ENCODE data around the gene THSD7A.
A peak's percentile ranks its signal among the peaks of the same experiment; 100 is the strongest.

THSD7A gene

GRCh38 chr7:11615174-11615573 lies 216.8 kb downstream of the THSD7A start:
- TF ChIP-seq EZH2phosphoT487 (IDR thresholded peaks at IDR 0.05; ENCODE audit: low read depth) = no peak
- TF ChIP-seq CTCF (IDR thresholded peaks at IDR 0.05; ENCODE audit: low read depth, low read length) = no peak

GRCh38 chr7:11613292-11613930 lies 218.6 kb downstream of the THSD7A start:
- H3K4me2 ChIP-seq (ENCODE audit: low read length) = peak overlapping the region; percentile 58
- peak overlapping the region; percentile 27 for H3K4me3 ChIP-seq (ENCODE audit: low read length)
- peak overlapping the region; percentile 4; the same call in 1 of the 2 replicates for H2AFZ ChIP-seq (ENCODE audit: low read depth, low read length)
- no peaks in the 10 kb centered on the region for H3K36me3 ChIP-seq (replicated peaks; ENCODE audit: low read depth, low read length)
- H3K9me3 ChIP-seq (ENCODE audit: insufficient read depth, low read length) = no peaks in the 10 kb centered on the region
- 0 out of 2 replicates have a peak overlapping the region, but pooled peaks have one; percentile 28 for H3K9ac ChIP-seq (ENCODE audit: low read length)
- no peaks in the 10 kb centered on the region for H3K79me2 ChIP-seq (ENCODE audit: low read length)
- no peaks in the 10 kb centered on the region for H4K20me1 ChIP-seq (ENCODE audit: insufficient read depth, low read length)
- TF ChIP-seq EZH2phosphoT487 (IDR thresholded peaks at IDR 0.05; ENCODE audit: low read depth) (no peak), CTCF (IDR thresholded peaks at IDR 0.05; ENCODE audit: low read depth, low read length) (peak; percentile 42)
- H3K4me1 ChIP-seq (ENCODE audit: low read length) = peaks cover 24% of the 10 kb centered on the region
- peak overlapping the region; percentile 69 for H3K27ac ChIP-seq (ENCODE audit: low read length)
- H3K27me3 ChIP-seq (ENCODE audit: low read depth, low read length) = no peaks in the 10 kb centered on the region

More at GRCh38 chr7:11615174-11615573, 216.8 kb downstream of the THSD7A start:
- Histone ChIP-seq H3K9ac (ENCODE audit: low read length) (no peak overlapping the region), H3K27ac (ENCODE audit: low read length) (no peak overlapping the region), H3K9me3 (ENCODE audit: insufficient read depth, low read length) (no peaks in the 10 kb centered on the region), H3K27me3 (ENCODE audit: low read depth, low read length) (no peaks in the 10 kb centered on the region), H4K20me1 (ENCODE audit: insufficient read depth, low read length) (no peaks in the 10 kb centered on the region), H3K4me2 (ENCODE audit: low read length) (no peak overlapping the region), H3K4me1 (ENCODE audit: low read length) (peaks cover 24% of the 10 kb centered on the region), H3K79me2 (ENCODE audit: low read length) (no peaks in the 10 kb centered on the region), H3K4me3 (ENCODE audit: low read length) (no peak overlapping the region), H2AFZ (ENCODE audit: low read depth, low read length) (no peak overlapping the region), H3K36me3 (replicated peaks; ENCODE audit: low read depth, low read length) (no peaks in the 10 kb centered on the region)

GRCh38 chr7:11612737-11613136 lies 219.3 kb downstream of the THSD7A start:
- Histone ChIP-seq H3K4me2 (ENCODE audit: low read length) (peak overlapping the region; percentile 58), H4K20me1 (ENCODE audit: insufficient read depth, low read length) (no peaks in the 10 kb centered on the region), H3K27me3 (ENCODE audit: low read depth, low read length) (no peaks in the 10 kb centered on the region), H3K4me1 (ENCODE audit: low read length) (peaks cover 24% of the 10 kb centered on the region), H3K4me3 (ENCODE audit: low read length) (peak overlapping the region; percentile 27), H3K9ac (ENCODE audit: low read length) (no peak overlapping the region), H3K79me2 (ENCODE audit: low read length) (no peaks in the 10 kb centered on the region), H3K9me3 (ENCODE audit: insufficient read depth, low read length) (no peaks in the 10 kb centered on the region), H3K36me3 (replicated peaks; ENCODE audit: low read depth, low read length) (no peaks in the 10 kb centered on the region), H2AFZ (ENCODE audit: low read depth, low read length) (peak overlapping the region; percentile 4; the same call in 1 of the 2 replicates), H3K27ac (ENCODE audit: low read length) (peak overlapping the region; percentile 69)
- TF ChIP-seq CTCF (IDR thresholded peaks at IDR 0.05; ENCODE audit: low read depth, low read length) (no peak), EZH2phosphoT487 (IDR thresholded peaks at IDR 0.05; ENCODE audit: low read depth) (no peak)

GRCh38 chr7:11609096-11609670 lies 222.8 kb downstream of the THSD7A start:
- Histone ChIP-seq H3K4me3 (ENCODE audit: low read length) (no peak overlapping the region), H3K27ac (ENCODE audit: low read length) (no peak overlapping the region), H2AFZ (ENCODE audit: low read depth, low read length) (no peak overlapping the region), H3K9me3 (ENCODE audit: insufficient read depth, low read length) (no peaks in the 10 kb centered on the region), H3K4me1 (ENCODE audit: low read length) (peaks cover 26% of the 10 kb centered on the region), H3K36me3 (replicated peaks; ENCODE audit: low read depth, low read length) (no peaks in the 10 kb centered on the region), H3K9ac (ENCODE audit: low read length) (no peak overlapping the region), H4K20me1 (ENCODE audit: insufficient read depth, low read length) (no peaks in the 10 kb centered on the region), H3K4me2 (ENCODE audit: low read length) (no peak overlapping the region), H3K79me2 (ENCODE audit: low read length) (no peaks in the 10 kb centered on the region), H3K27me3 (ENCODE audit: low read depth, low read length) (no peaks in the 10 kb centered on the region)
- TF ChIP-seq CTCF (IDR thresholded peaks at IDR 0.05; ENCODE audit: low read depth, low read length) (no peak), EZH2phosphoT487 (IDR thresholded peaks at IDR 0.05; ENCODE audit: low read depth) (no peak)
